Neuron (in vitro differentiated cells): ENCODE measurements around the gene OR4E2.

Experiments
- H2AFZ ChIP-seq: one replicate; pipeline ENCODE4 v1.6.1; 2013; ENCODE audit warnings: low read depth, mild to moderate bottlenecking, inconsistent platforms, low read length, moderate library complexity
- H3K27me3 ChIP-seq: one replicate; pipeline ENCODE4 v1.6.1; 2013; ENCODE audit warnings: low read length; ENCODE audit not compliant: insufficient read depth
- H3K36me3 ChIP-seq: one replicate; pipeline ENCODE4 v1.6.1; 2013; ENCODE audit warnings: low read length; ENCODE audit not compliant: insufficient read depth
- H3K4me1 ChIP-seq: one replicate; pipeline ENCODE4 v1.6.1; 2013; ENCODE audit warnings: low read length; ENCODE audit not compliant: insufficient read depth
- H3K4me3 ChIP-seq: 2 replicates; pipeline ENCODE4 v1.5.1; 2013; ENCODE audit warnings: mild to moderate bottlenecking, low read length, moderate library complexity
- H3K9me3 ChIP-seq: one replicate; pipeline ENCODE4 v1.6.1; 2013; ENCODE audit warnings: low read length

OR4E2 gene

DNA sequence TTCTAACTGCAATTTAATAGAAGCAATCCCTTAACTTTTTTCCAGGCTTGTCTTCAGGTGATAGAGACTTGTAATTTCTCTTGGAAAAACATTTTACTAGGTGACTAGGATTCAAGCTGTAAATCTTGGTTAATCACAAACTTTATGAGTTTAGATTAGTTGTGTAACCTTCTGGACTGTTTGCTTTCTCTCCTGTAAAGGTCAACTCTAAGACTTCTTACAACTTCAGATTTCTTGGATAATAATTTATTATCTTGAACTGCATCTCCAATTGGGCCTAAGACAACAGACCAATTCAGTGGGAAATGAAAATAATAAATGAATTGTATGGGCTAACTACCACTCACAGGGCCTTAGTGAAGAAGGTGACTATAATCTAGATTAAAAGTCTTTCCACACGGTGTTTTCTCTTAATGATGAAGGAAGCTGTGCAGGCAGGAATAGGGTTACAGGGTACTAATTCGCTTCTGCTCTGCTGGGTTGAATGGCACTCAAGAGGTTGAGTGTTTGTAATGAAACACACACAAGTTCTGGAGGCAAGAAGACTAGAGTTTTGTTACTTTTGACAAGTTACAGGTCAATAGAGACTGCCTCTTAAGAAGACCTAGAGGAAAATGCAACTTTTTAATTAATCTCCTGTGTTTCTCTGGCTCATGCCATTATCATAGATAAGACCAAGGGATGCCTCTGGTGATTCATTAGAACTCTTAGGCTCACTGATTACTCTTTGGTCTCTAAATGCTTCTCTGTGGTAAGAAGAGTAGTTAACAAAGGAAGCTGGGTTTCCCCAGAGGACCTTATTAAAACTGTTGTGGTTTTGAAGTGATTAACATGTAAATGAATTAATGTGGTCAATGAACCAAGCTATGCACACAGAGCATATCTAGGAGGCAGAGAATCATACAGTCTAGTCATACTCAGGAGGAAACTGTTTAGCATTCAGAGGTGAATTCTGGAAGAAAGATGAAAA is 50.0 kb downstream of the OR4E2 start:
- Histone ChIP-seq H2AFZ (no peak overlapping the region), H3K27me3 (no peaks in the 10 kb centered on the region), H3K36me3 (no peaks in the 10 kb centered on the region), H3K4me3 (no peak overlapping the region), H3K4me1 (no peaks in the 10 kb centered on the region), H3K9me3 (no peaks in the 10 kb centered on the region)

GRCh38 chr14:21704338-21704737 is 50.7 kb downstream of the OR4E2 start:
- H3K4me1 ChIP-seq, result no peaks in the 10 kb centered on the region
- no peaks in the 10 kb centered on the region for H3K27me3 ChIP-seq
- no peak overlapping the region for H2AFZ ChIP-seq
- H3K4me3 ChIP-seq, result no peak overlapping the region
- no peaks in the 10 kb centered on the region for H3K36me3 ChIP-seq
- no peaks in the 10 kb centered on the region for H3K9me3 ChIP-seq

DNA sequence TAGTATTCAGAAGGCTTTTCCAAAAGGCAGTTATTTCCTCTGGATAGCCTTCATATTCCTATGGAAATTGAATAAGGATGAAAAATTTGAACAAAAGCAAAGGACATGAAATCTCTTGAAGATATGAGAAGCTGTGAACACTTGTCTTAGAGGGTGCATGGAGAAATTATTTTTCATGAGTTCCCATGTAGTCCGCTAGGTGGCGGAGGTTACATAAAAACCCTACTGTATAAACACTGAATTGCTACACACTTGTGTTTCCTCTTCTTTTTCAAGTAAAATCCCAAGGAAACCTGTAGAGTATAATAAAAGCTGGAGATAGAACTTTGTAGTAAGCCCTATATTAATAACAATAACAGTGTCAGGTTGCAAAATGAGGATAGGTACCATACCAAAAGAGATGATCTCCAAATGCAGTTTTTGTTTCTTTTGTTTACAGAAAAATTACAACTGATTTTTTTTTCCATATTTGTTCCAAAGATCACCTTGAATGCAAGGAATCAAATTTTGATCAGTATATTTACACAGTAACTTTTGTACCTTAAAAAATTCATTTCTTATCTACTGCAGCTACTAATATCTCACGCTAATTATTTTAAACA is 57.8 kb downstream of the OR4E2 start:
- no peak overlapping the region for H2AFZ ChIP-seq
- no peaks in the 10 kb centered on the region for H3K4me1 ChIP-seq
- no peaks in the 10 kb centered on the region for H3K9me3 ChIP-seq

DNA sequence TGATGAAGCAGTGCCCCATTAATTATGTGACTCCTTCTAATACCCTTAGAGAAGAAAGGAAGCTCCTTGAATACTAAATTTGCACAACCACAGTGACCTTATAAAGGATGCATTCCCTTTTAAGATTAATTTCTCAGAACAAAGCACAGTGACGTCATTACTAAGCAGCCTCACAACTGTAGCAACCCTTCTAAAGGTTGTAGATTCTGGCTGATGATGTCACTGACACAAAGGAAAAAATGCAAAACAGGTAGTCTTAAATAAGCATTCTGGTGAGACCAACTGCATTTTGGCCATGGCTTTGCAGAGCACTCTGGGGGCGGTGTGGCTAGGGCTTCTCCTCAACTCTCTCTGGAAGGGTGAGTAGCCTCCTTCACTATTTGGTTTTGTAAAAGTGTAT is 58.4 kb downstream of the OR4E2 start:
- Histone ChIP-seq H3K9me3 (no peaks in the 10 kb centered on the region), H3K4me1 (no peaks in the 10 kb centered on the region), H2AFZ (no peak overlapping the region), H3K4me3 (no peak overlapping the region), H3K36me3 (no peaks in the 10 kb centered on the region), H3K27me3 (no peaks in the 10 kb centered on the region)

More for the DNA sequence above, 57.8 kb downstream of the OR4E2 start:
- H3K4me3 ChIP-seq, result no peak overlapping the region
- H3K36me3 ChIP-seq, result no peaks in the 10 kb centered on the region
- H3K27me3 ChIP-seq, result no peaks in the 10 kb centered on the region

GRCh38 chr14:21714318-21714929 is 60.8 kb downstream of the OR4E2 start:
- H3K4me1 ChIP-seq, result no peaks in the 10 kb centered on the region
- H3K27me3 ChIP-seq, result no peaks in the 10 kb centered on the region
- H2AFZ ChIP-seq, result no peak overlapping the region
- H3K4me3 ChIP-seq, result no peak overlapping the region
- H3K36me3 ChIP-seq, result no peaks in the 10 kb centered on the region
- no peaks in the 10 kb centered on the region for H3K9me3 ChIP-seq
